GM10847 (cell line): ENCODE data around the gene PFKFB1.

ENCODE experiments used
- POLR2A ChIP-seq: IDR thresholded peaks from 2 replicates; pipeline ENCODE4 v1.6.1; 2011; ENCODE audit not compliant: insufficient read length; ENCODE audit errors: extremely low read depth

Gene PFKFB1

DNA sequence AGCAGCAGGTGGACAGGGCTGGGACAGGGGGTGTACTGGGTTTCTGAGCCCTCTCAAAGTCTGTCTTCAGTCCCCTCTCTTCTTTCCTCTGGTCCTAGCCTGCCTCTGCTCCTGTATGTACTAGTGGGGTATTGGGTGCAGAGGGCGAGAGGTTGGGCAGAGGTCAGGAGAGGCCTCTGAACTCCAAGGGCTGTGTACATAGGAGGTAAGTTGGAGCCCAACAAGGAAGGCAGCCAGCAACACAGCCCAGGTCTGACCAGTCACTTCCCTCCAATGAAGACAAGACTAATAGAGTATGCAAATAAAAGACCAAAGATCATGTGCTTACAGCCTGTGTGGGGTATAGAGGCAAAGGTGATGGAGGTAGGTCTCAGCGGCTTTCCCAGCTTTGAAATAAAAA is at the start of gene PFKFB1:
TSS of gene PFKFB1 (minus strand) at position 90 of the 400 bp plus-strand sequence. CDS start 181 bp downstream, outside the sequence.
- no peak for TF ChIP-seq POLR2A

DNA sequence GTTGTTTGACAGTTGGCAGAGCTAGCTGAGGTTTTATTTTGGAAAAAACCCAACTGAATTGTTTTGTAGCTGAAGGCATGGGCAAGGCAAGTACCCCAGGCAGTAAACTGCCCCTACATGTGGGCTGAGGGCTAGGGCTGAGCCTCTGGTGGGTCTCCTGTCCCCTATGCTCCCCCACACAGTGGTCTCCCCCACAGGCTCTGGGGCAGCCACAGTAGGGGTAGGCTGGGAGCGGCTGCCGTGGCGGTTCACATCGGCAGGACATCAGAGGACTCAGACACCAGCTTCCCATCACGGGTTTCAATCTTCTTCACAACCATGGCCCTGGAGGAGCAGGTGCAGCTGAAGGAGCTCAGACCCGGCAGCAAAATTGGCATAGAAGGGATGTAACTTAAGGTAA is 47.5 kb upstream of the PFKFB1 start:
- TF ChIP-seq POLR2A, result no peak

DNA sequence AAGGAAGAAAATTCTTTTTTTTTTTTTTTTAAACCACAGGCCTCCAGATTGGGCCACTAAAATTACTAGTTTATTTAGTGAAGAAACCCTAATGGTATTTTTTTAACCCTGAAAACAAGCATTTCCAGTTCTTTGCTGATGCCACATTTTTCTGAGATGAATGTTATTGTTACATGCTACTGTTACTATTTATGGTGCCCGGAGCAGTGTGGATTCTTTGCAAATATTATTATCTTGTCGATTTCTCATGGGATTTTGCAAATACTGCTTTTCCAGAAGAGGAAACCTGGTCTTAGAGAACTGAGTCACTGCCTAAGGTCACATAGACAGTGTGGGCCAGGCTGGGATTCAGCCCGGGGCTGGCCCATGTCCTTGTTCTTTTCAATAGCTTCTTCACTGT is 45.5 kb upstream of the PFKFB1 start:
- no peak for TF ChIP-seq POLR2A

DNA sequence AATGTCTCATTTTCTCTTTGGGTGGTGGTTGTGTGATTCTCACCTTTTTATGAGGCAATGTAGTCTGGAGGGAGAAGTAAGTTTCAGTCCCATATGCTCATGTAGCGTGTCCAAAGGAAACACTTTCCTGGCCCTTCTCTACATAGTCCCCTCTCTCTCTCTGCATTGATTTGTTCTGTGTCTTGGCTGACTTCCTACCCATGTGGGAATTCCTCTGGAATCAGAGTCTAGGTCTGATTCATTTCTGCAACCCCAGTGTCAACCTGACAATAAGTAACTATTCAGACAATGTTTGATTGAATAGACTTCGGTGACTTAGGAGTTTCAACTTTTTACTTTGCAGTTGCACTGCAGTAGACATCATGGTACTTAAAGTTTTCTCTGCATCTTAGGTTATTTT is 39.4 kb upstream of the PFKFB1 start:
- no peak for TF ChIP-seq POLR2A

DNA sequence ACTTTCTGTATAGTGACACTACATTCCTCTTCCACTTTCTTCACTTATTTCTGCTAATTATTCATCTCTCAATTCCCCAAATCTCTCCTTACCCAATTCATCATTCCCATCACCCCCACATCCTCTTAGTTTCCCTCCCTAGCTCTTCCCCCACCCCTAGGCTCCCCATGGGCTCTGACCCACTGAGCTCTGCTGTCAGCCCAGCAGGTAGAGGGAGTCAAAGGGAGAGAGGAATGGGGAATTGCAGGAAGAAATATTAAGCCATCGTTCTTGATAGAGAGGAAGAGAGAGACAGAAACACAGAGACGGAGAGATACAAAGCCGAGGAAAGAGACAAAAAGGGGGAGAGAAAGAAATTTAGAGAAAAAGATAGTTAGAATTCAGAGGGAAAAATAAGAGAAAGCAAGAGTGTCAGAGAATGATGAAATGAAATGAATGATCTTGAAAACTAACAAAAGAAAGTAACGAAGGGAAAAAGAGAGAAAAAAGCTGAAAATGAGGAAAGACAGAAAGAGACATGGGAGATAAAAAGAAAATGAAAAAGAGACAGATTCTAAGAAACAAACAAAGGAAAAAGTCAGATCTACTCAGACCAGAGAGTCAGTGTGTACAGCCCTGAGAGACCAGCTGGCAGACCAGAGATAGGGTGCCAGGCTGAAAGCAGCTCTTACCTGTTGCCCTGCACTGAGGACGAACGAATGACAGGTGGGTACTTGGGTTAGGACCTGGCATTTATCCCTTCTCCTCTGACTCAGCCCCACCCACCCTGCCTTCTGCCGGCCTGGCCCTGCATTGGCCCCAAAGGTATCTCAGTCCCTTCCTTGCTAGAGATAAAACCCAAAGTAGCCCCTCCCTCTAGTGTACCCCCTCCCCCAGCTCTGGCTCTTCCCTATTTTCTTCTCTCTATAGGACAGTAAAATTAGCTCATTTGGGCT is 36.5 kb upstream of the PFKFB1 start, which contains the start of gene ALAS2:
TSS of gene ALAS2 (minus strand) at position 707 of the 935 bp plus-strand sequence. CDS start 4,977 bp downstream, outside the sequence.
- no peak for TF ChIP-seq POLR2A

DNA sequence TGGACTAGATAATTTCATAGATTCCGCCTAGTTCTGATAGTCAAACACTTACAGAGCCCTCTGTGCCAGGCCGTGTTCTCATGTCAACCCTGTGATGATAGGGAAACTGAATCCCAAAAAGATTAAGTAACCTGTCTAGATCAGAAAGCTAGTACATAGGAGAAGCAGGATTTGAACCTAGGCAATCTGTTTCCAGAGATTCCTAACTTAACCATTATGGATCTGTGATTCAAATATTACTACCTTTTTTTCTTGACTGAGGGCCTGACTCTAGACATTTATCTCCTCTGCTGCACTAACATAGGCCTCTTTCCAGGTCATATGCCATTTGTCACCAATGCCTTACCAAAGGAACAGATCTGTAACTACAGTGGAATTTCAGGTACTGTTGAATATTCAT is 35.3 kb upstream of the PFKFB1 start:
- no peak for TF ChIP-seq POLR2A

DNA sequence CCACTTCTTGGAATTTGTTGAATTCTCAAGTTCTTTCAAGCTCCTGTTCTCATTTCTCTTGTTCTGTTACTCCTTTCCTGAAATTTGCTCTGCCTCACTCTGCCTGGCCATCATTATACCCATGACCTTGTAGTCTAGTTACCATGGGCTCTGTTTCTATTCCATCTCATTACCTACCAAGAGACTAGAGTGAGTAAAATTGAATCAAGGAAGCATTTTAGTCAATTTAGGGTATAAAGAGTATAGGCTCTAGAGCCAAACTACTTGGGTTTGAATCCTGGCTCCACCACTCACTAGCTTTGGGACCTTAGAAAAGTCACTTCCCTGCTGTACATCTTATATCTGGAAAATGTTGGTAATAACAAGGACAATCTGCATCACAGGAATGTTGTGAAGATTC is 34.6 kb upstream of the PFKFB1 start:
- no peak for TF ChIP-seq POLR2A

DNA sequence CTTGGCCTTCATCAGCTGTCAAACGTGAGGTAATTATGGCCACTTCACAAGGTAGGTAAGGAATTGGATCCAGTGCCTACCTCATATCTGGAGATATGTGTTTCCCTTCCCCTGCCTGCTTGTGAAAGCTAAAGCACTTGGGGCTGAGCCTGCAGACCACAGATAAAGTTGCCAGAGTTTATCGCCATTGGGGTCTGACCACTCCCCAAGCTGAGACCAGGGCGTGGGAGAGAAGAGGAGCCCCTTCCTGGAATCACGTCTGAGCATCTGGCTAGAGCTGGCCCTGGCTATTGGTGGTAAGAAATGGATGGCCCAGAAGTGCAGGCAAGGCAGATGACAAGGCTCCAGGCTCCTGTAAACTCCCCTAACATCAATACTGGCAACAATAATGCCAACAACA is 34.1 kb upstream of the PFKFB1 start:
- TF ChIP-seq POLR2A, result no peak

DNA sequence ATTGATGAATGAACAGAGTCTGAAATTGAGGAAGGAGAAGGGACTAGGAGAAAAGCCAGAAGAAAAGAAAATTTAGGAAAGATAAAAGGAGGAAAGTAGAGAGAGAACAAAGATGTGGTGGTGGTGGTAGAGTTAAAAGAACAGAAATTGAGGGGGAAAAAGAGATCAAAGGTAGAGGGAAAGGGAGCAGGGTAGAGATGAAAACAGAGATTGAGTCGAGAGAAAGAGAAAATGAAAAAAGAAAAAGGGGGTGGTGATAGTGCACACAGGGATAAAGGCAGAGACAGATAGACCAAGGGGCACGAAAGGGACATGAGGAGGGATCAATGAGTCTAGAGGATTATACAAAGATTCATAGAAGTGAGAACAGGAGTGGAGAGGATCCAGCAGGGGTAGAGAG is 32.9 kb upstream of the PFKFB1 start:
- no peak for TF ChIP-seq POLR2A

DNA sequence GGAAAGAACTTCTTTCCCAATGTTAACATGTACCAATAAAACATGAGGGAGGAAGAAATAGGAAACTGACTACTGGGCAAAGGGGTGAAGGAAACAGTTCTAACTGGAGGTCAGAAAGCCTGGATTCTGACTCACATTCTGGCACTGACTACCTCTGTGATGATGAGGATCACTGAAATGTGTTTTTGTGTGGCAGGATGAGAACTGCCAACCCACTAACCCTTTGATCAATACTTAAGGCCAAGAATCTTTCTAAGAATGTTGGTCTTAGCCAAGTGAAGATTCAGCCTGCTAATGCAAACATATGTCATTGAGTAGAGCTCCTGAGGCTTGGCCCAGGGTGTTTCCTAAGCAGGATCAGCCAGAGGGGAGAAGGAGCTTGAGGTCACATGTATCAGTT is 32.2 kb upstream of the PFKFB1 start:
- no peak for TF ChIP-seq POLR2A

DNA sequence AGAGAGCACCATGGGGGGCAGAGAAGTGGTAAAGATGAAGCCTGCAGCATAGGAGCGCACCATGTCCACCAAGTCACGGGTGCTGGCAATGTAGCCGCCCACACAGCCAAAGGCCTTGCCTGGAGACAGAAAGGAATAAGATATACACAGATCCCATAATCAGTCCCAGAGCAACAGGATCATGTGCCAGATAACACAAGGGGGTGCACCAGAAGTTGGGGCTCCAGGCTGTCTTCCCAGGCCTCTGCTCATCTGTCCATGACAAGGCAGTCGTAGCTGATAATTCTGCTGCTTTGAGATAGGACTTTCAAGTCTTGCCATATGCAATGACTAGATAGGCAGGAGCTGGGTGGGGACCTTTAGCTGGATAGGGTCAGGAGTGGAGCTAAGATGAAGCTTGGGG is 20.9 kb upstream of the PFKFB1 start:
- TF ChIP-seq POLR2A, result no peak

DNA sequence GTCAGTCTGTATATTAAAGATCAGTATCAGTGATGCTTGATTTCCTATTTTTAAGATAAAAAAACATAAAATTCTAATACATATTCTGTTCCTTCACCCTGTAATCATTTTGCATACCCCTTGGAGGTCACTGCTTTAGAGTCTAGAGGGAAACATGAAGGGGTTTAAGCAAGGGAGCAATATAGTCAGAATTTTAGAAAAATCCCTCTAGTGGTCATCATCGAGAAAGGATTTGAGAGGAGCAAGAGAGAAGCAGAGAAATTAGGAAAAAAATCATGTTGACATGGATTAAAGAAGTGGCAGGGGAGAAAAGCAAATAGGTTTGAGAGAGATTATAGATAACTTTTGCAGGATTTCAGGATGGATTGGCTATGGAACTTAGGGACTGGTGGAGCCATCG is 17.3 kb upstream of the PFKFB1 start:
- TF ChIP-seq POLR2A, result no peak

DNA sequence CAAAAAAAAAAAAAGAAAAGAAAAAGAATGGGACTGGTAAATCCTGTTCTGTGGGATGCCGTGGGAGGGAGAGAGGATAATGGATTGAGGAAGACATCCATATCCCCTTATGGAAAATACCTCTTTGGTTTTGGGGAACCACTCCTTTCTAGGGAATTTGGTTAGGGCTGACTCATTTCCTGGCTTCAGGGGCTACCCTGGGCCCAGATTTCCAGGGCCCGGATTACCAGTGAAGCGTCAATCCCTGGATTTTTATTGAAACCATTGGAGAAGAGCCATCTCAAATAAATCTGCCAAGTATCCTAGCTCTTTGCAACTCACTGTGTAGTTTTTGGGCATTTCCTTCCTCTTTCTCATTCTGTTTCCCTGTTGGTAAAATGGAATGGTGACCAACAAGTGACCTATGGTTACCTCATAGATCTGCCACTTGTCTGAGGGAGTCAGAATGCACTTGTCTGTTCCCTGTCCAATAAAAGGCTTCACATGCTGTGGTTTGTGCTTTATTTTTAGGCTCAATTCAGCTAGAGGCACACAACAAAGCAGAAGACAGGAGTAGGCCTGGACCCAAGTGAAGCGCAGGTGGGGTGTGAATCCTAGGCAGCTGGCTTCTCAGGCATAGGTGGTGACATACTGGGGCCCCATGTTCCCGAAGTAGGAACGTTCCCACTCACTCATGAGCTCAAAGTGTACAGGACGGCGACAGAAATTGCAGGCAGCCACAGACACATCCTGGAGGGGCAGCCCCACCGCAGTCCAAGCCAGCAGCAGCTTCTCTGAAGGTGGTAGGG is 14.8 kb upstream of the PFKFB1 start:
- TF ChIP-seq POLR2A, result no peak

DNA sequence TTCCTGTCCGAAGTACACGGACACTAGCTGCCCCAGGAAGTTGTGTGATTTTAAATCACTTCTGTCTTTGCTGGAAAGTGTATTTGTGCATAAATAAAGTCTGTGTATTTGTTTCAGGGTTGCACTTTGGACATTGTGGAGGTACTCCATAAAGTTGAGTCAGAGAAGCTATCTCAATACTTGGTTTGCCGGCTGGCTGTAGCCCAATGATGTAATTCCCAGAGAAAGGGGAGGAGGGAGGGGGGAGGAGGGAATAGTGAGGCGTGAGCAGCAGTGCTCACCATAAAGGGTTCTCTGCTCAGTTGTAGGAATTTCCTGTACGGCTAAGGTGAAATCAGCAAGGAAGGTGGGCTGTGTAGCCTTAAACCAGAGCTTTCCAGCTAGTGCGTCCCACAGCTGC is 13.7 kb upstream of the PFKFB1 start:
- TF ChIP-seq POLR2A, result no peak

DNA sequence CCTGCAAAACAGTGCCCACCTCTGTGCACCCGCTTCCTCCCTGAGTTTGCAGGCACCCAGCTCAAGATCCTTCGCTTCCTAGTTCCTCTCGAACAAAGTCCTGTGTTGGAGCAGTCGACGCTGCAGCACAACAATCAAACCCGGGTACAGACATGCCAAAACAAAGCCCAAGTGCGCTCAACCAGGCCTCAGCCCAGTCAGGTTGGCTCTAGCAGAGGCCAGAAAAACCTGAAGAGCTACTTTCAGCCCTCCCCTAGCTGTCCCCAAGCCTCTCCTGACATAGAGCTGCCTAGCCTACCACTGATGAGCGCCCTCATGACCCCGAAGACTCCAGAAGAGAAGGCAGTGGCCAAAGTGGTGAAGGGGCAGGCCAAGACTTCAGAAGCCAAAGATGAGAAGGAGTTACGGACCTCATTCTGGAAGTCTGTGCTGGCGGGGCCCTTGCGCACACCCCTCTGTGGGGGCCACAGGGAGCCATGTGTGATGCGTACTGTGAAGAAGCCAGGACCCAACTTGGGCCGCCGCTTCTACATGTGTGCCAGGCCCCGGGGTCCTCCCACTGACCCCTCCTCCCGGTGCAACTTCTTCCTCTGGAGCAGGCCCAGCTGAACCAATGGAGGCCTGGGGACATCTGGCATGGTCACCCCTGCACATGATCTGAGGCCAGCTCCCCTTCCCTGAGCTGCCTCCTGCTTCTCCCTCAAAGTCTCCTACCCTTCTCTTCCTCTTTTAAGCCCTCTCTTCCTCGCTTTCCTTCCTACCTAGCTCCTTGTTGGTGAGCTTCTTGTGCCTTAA is 13.0 kb upstream of the PFKFB1 start:
- no peak for TF ChIP-seq POLR2A

DNA sequence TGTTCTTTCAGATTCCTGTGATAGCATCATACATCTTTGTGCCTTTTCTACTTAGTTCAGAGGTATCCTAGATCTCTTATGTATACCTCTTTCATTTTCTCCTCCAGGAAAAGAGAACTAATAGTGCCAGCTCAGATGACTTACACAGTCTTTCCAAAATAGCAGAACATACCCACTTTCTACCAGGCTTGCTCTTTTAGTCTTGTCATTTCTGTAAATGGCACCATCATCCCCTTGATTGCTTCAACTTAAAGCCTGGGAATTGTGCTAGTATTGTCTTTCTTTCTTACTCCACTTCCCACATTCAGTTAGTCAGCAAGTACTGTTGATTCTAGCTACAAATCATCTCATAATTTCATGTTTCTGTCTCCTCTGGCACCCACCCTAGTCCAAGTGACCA is 11.3 kb upstream of the PFKFB1 start:
- no peak for TF ChIP-seq POLR2A

DNA sequence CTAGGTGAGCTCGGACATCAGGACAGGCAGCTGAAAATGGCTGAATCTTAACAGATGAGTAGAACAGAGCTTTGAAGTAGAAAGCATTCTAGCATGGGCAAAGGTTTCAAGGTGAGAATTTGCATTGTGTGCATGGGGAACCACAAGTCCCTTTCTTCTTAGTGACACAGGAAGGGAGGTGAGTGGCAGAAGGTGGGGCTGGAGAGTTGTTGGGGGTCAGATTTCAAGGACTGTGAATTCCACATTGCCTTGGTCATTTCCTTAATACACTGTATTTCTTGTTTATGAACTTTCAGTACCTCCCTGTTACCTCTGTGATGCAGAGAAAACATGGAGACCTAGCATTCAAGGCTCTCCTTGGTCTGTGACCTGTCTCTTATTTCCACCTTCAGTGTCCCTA is 10.2 kb upstream of the PFKFB1 start:
- TF ChIP-seq POLR2A, result no peak
